Measurements from ENCODE around the gene TTC6. TPM values are rescaled to one million over a fixed set of nuclear protein-coding genes. Genes with fewer than 3 reads are reported as not detected.

Gene TTC6
- total RNA-seq, 4 donors from 2014 or later: not detected

- Histone ChIP-seq H3K4me1 (peaks cover 5 to 16% of the 10 kb centered on the region in 2 donors), H3K4me3 (peak overlapping the region in 1 of 4 donors; percentile 36), H3K27ac (no peak overlapping the region), H3K27me3 (peaks cover 98 to 100% (median 99%) of the 10 kb centered on the region in 3 donors), H3K36me3 (no peaks in the 10 kb centered on the region), H3K9me3 (no peaks in the 10 kb centered on the region)
- TF ChIP-seq POLR2A (IDR thresholded peaks at IDR 0.05) (no peak), CTCF (IDR thresholded peaks at IDR 0.05 in 4 of 5, conservative IDR thresholded peaks at IDR 0.05 in 1 of 5) (no peak)
- ATAC-seq (no peak), DNase-seq (no peak)
- intact Hi-C loops (cut with DNase I; ENCODE audit: low total_unique reads) (no loop called here), in situ Hi-C loops (cut with MboI; ENCODE audit: low sequenced_read_pairs in 4 of 4) (loop anchor here in 2 of 4 donors (25.0 kb wide), 2 partner anchors 926 to 1076 kb away; partner anchors contain the start of genes NKX2-1 (in 1 of the 2) and PAX9 (in 1 of the 2))
These were observed 7.4 kb upstream of the TTC6 start for GRCh38 chr14:37587881-37588666.

GRCh38 chr14:37588667-37588955 lies 6.8 kb upstream of the TTC6 start:
- intact Hi-C loops (cut with DNase I; ENCODE audit: low total_unique reads): no loop called here
- ATAC-seq (no peak), DNase-seq (no peak)
- Histone ChIP-seq H3K27ac (no peak overlapping the region), H3K36me3 (no peaks in the 10 kb centered on the region), H3K4me3 (no peak overlapping the region), H3K4me1 (peaks cover 5 to 16% of the 10 kb centered on the region in 2 donors), H3K27me3 (peaks cover 98 to 100% (median 100%) of the 10 kb centered on the region in 3 donors), H3K9me3 (no peaks in the 10 kb centered on the region)
- TF ChIP-seq CTCF (IDR thresholded peaks at IDR 0.05 in 4 of 5, conservative IDR thresholded peaks at IDR 0.05 in 1 of 5): no peak
- TF ChIP-seq POLR2A (IDR thresholded peaks at IDR 0.05): no peak
- in situ Hi-C loops (cut with MboI; ENCODE audit: low sequenced_read_pairs in 4 of 4): loop anchor here in 2 of 4 donors (25.0 kb wide), 2 partner anchors 926 to 1076 kb away; partner anchors contain the start of genes NKX2-1 (in 1 of the 2) and PAX9 (in 1 of the 2)

- ATAC-seq (no peak), DNase-seq (no peak)
- no peaks in the 10 kb centered on the region for H3K9me3 ChIP-seq
- peaks cover 98 to 100% (median 100%) of the 10 kb centered on the region in 3 donors for H3K27me3 ChIP-seq
- intact Hi-C loops (cut with DNase I; ENCODE audit: low total_unique reads): no loop called here
- H3K27ac ChIP-seq: no peak overlapping the region
- no peak overlapping the region for H3K4me3 ChIP-seq
- peaks cover 7 to 18% of the 10 kb centered on the region in 2 donors for H3K4me1 ChIP-seq
- TF ChIP-seq CTCF (IDR thresholded peaks at IDR 0.05 in 4 of 5, conservative IDR thresholded peaks at IDR 0.05 in 1 of 5) (no peak), POLR2A (IDR thresholded peaks at IDR 0.05) (no peak)
- in situ Hi-C loops (cut with MboI; ENCODE audit: low sequenced_read_pairs in 4 of 4): loop anchor here in 2 of 4 donors (25.0 kb wide), 2 partner anchors 927 to 1077 kb away; partner anchors contain the start of genes NKX2-1 (in 1 of the 2) and PAX9 (in 1 of the 2)
- H3K36me3 ChIP-seq: no peaks in the 10 kb centered on the region
These were observed 6.3 kb upstream of the TTC6 start for GRCh38 chr14:37588956-37589714.

GRCh38 chr14:37589715-37590427 lies 5.6 kb upstream of the TTC6 start:
- in situ Hi-C loops (cut with MboI; ENCODE audit: low sequenced_read_pairs in 4 of 4): loop anchor here in 2 of 4 donors (25.0 kb wide), 2 partner anchors 928 to 1078 kb away; partner anchors contain the start of genes NKX2-1 (in 1 of the 2) and PAX9 (in 1 of the 2)
- H3K4me3 ChIP-seq: no peak overlapping the region
- intact Hi-C loops (cut with DNase I; ENCODE audit: low total_unique reads): loop anchor here (10.0 kb wide), 1 partner anchor 1095 kb away; no protein-coding TSS in a partner anchor

More at GRCh38 chr14:37589715-37590427, 5.6 kb upstream of the TTC6 start:
- Histone ChIP-seq H3K27ac (no peak overlapping the region), H3K36me3 (no peaks in the 10 kb centered on the region), H3K27me3 (peaks cover 97 to 100% (median 99%) of the 10 kb centered on the region in 3 donors), H3K9me3 (no peaks in the 10 kb centered on the region), H3K4me1 (peaks cover 12 to 16% of the 10 kb centered on the region in 2 donors)
- DNase-seq: no peak
- ATAC-seq: no peak
- no peak for TF ChIP-seq POLR2A (IDR thresholded peaks at IDR 0.05)
- no peak for TF ChIP-seq CTCF (IDR thresholded peaks at IDR 0.05 in 4 of 5, conservative IDR thresholded peaks at IDR 0.05 in 1 of 5)

Data from gastrocnemius medialis (tissue), 4 donors.